Activated CD8-positive, alpha-beta memory T cell treated with anti-CD3 and anti-CD28 coated beads for 36 hours (primary cell): ENCODE measurements around the gene EFHB. TPM values are rescaled to one million over a fixed set of nuclear protein-coding genes. Genes with fewer than 3 reads are reported as not detected.
"Not testable (repeated sequence)": the region's sequence is repeated elsewhere in the genome, so short reads cannot be mapped to it uniquely, and the experiment has no call there.

Experiments used
- CTCF ChIA-PET: fragments of 350-600 bp; sonication (Branson Sonifier 250); formaldehyde crosslinking; loops from one replicate; lab custom pipeline; 2021; ENCODE audit warnings: antibody characterized with exemption; lab: Charles Lee
- POLR2A ChIA-PET: fragments of 350-600 bp; sonication (Branson Sonifier 250); formaldehyde crosslinking; loops from one replicate; lab custom pipeline; 2021; ENCODE audit warnings: antibody characterized with exemption; lab: Charles Lee
- total RNA-seq, 2 experiments: library from RNA; stranded (reverse); gene quantifications; one replicate each; pipeline ENCODE4 v1.2.3, GENCODE V29; 2021

The EFHB gene
- under 1 TPM; 0.55 to 0.89 TPM for total RNA-seq

GRCh38 chr3:19934098-19934566, at the start of gene EFHB:
TSS of gene EFHB (minus strand) at chr3:19934217. CDS start at chr3:19934018, 199 bp downstream.
- ChIA-PET POLR2A (no interaction called here), CTCF (no interaction called here)

GRCh38 chr3:19972054-19972453, 38.0 kb upstream of the EFHB start:
- ChIA-PET POLR2A (interaction anchor here (0.6 kb wide), 1 partner anchor 69 kb away, joined by 3 read pairs; no protein-coding TSS in a partner anchor), CTCF (no interaction called here)

- ChIA-PET CTCF (interaction anchor here (0.6 kb wide), 1 partner anchor 1658 kb away, joined by 4 read pairs; no protein-coding TSS in a partner anchor), POLR2A (no interaction called here)
These were observed 36.3 kb upstream of the EFHB start for GRCh38 chr3:19970327-19970726.

- CTCF ChIA-PET, result no interaction called here
- POLR2A ChIA-PET, result no interaction called here
These were observed 33.8 kb upstream of the EFHB start for GRCh38 chr3:19967812-19968211.

- POLR2A ChIA-PET, result no interaction called here
- CTCF ChIA-PET, result interaction anchor here (0.6 to 0.7 kb wide), 2 partner anchors 10 to 21 kb away, joined by 3 read pairs; no protein-coding TSS in a partner anchor
These were observed 33.2 kb upstream of the EFHB start for GRCh38 chr3:19967208-19967607.

GRCh38 chr3:19961960-19962359, 27.9 kb upstream of the EFHB start:
- ChIA-PET POLR2A (no interaction called here), CTCF (no interaction called here)

GRCh38 chr3:19960696-19961095, 26.7 kb upstream of the EFHB start:
- ChIA-PET POLR2A (no interaction called here), CTCF (no interaction called here)

- CTCF ChIA-PET, result interaction anchor here (0.6 kb wide), 1 partner anchor 75 kb away, joined by 4 read pairs; no protein-coding TSS in a partner anchor
- POLR2A ChIA-PET, result no interaction called here
These were observed 25.5 kb upstream of the EFHB start for GRCh38 chr3:19959505-19959904.

GRCh38 chr3:19957354-19957753, 23.3 kb upstream of the EFHB start:
- POLR2A ChIA-PET, CTCF ChIA-PET: not testable (repeated sequence)

- POLR2A ChIA-PET, result no interaction called here
These were observed 20.7 kb upstream of the EFHB start for GRCh38 chr3:19954676-19955075.

GRCh38 chr3:19950316-19950715, 16.3 kb upstream of the EFHB start:
- POLR2A ChIA-PET, result no interaction called here
- CTCF ChIA-PET, result no interaction called here

More at GRCh38 chr3:19954676-19955075, 20.7 kb upstream of the EFHB start:
- CTCF ChIA-PET, result no interaction called here

- ChIA-PET POLR2A (interaction anchor here (1.0 to 1.9 kb wide), 2 partner anchors 93 to 238 kb away, joined by 5 to 13 read pairs; partner anchors contain the start of genes KAT2B and SGO1), CTCF (interaction anchor here (0.9 kb wide), 1 partner anchor 11 kb away, joined by 4 read pairs; no protein-coding TSS in a partner anchor)
These were observed 14.2 kb upstream of the EFHB start for GRCh38 chr3:19948226-19948591.

- POLR2A ChIA-PET, result interaction anchor here (1.0 to 1.9 kb wide), 3 partner anchors 16 to 238 kb away, joined by 4 to 13 read pairs (median 5); partner anchors contain the start of genes KAT2B and SGO1
- CTCF ChIA-PET, result interaction anchor here (0.9 kb wide), 1 partner anchor 10 kb away, joined by 4 read pairs; no protein-coding TSS in a partner anchor
These were observed 13.7 kb upstream of the EFHB start for GRCh38 chr3:19947549-19948225.

GRCh38 chr3:19946832-19947548, 13.0 kb upstream of the EFHB start, which contains the start of gene RAB5A:
TSS of gene RAB5A (plus strand) at chr3:19947097. CDS start at chr3:19950899, 3,802 bp downstream.
- POLR2A ChIA-PET, result interaction anchor here (1.1 to 1.9 kb wide), 2 partner anchors 16 to 94 kb away, joined by 4 to 13 read pairs; partner anchors contain the start of gene KAT2B
- CTCF ChIA-PET, result interaction anchor here (0.9 kb wide), 1 partner anchor 10 kb away, joined by 4 read pairs; no protein-coding TSS in a partner anchor

- POLR2A ChIA-PET, result no interaction called here
- CTCF ChIA-PET, result interaction anchor here (0.6 kb wide), 1 partner anchor 21 kb away, joined by 3 read pairs; no protein-coding TSS in a partner anchor
These were observed 12.2 kb upstream of the EFHB start for GRCh38 chr3:19945969-19946831.

GRCh38 chr3:19945534-19945933, 11.5 kb upstream of the EFHB start:
- CTCF ChIA-PET, result interaction anchor here (0.6 kb wide), 1 partner anchor 22 kb away, joined by 3 read pairs; no protein-coding TSS in a partner anchor
- POLR2A ChIA-PET, result no interaction called here

- ChIA-PET POLR2A (no interaction called here), CTCF (no interaction called here)
These were observed 6.6 kb upstream of the EFHB start for GRCh38 chr3:19940643-19941042.

GRCh38 chr3:19938295-19938627, 4.2 kb upstream of the EFHB start:
- CTCF ChIA-PET, result no interaction called here
- POLR2A ChIA-PET, result no interaction called here
